Measurements from ENCODE around the gene CABP1. TPM values are rescaled to one million over a fixed set of nuclear protein-coding genes. Genes with fewer than 3 reads are reported as not detected.

Gene CABP1
- total RNA-seq, 1 donor from 2014 or later, result not detected

Other genes with a start within 250 kb of the CABP1 start
- gene COX6A1, start 202.5 kb upstream of the CABP1 start, total RNA-seq, result 281 and 325 TPM in 2 replicates
- gene TRIAP1, start 194.2 kb upstream of the CABP1 start, total RNA-seq, result 57.0 and 61.0 TPM in 2 replicates
- 12.3 and 13.8 TPM in 2 replicates for gene GATC, start 194.2 kb upstream of the CABP1 start, total RNA-seq
- gene SRSF9, start 170.9 kb upstream of the CABP1 start, total RNA-seq, result 56.6 and 61.6 TPM in 2 replicates
- 329 and 397 TPM in 2 replicates for gene DYNLL1, start 144.5 kb upstream of the CABP1 start, total RNA-seq
- 28.6 and 30.5 TPM in 2 replicates for gene COQ5, start 111.5 kb upstream of the CABP1 start, total RNA-seq
- gene RNF10, start 106.3 kb upstream of the CABP1 start, total RNA-seq, result 89.2 and 109 TPM in 2 replicates
- gene POP5, start 59.2 kb upstream of the CABP1 start, total RNA-seq, result 23.8 and 29.6 TPM in 2 replicates
- gene MLEC, start 46.5 kb downstream of the CABP1 start, total RNA-seq, result 95.0 and 115 TPM in 2 replicates
- gene UNC119B, start 69.8 kb downstream of the CABP1 start, total RNA-seq, result 7.8 and 9.3 TPM in 2 replicates
- 23.2 and 24.2 TPM in 2 replicates for gene ACADS, start 85.2 kb downstream of the CABP1 start, total RNA-seq

Data from myocyte (in vitro differentiated cells).